HG02798 (cell line): Measurements from ENCODE around the gene SLC35A5.

Source experiments
- ATAC-seq: cut with Tn5 transposase; IDR thresholded peaks from one replicate; pipeline ENCODE4 v1.9.1; 2021; ENCODE audit warnings: mild to moderate bottlenecking; ENCODE audit not compliant: unreplicated experiment, poor library complexity

The SLC35A5 gene

DNA sequence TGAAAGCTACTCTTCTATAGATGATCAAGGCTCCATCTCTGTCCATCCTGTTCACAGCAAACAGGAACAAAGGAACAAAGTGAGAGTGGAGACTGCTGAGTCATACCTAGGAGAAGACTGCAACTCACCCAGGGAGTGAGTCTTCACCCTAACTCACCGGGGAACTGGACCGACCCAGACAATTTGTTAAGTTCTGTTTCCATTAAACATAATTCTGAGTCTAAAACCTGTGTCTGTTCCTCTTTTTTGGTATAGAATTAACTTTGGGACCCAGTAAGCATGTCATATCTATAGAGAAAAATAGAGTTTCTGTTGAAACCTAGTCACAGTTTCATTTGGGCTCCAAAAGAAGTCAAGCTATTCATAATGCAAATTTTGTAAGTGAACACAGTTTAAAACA, 57.5 kb downstream of the SLC35A5 start:
- peak; percentile 66 for ATAC-seq

DNA sequence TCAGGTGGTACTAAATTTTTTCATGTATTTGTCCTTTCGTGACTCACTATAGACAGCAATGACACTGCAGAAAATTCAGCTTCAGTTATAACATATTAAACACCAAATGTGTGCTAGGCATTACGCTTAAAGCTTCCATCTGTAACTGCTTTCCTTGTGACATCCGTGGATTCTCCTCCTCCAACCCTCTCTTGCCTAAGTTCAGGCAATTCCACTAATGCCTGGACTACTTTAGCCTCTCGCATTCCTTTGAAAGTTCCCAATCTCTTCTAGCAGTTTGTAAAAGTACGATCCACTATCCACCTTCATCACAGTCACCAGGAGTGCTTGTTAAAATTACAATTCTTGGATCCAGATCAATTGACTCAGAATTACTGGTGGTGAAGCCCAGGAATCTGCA, 61.4 kb downstream of the SLC35A5 start:
- ATAC-seq: no peak

DNA sequence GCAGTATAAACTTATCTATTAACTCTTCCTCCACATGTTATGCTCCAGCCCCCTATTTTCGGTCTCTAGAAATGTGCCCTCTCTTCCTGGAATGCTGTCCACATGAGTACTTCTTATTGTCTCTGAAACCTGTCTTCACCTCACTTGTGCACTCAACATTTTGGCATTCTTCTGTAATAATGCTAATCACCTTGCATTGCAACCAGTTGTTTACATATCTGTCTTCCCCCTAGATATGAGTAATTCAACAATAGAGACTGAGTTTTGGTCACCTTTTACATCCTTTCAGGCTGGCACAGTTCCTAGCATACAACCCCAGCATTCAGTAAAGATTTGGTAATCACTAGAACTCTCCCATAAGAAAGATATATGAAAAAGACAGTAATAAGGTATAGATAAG, 61.9 kb downstream of the SLC35A5 start:
- no peak for ATAC-seq

DNA sequence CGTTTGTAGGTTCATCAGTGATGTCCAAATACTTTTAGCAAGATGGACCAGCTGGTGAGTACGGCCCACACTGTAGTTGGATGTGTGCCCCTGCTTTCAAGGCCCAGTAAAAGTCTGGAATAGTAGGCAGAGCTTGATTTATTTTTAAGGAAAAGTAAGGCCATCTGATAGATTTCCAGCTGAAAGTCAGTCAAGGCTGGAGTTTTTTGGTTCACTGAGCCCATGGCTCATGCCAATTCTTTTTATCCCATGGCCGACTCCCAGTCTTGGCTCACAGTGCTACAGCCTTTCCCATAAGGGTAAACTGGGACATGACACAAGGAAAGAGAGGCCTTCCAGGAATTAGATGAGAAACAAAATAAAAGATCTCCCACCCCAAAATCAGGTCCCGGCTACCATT, 65.6 kb downstream of the SLC35A5 start:
- no peak for ATAC-seq

DNA sequence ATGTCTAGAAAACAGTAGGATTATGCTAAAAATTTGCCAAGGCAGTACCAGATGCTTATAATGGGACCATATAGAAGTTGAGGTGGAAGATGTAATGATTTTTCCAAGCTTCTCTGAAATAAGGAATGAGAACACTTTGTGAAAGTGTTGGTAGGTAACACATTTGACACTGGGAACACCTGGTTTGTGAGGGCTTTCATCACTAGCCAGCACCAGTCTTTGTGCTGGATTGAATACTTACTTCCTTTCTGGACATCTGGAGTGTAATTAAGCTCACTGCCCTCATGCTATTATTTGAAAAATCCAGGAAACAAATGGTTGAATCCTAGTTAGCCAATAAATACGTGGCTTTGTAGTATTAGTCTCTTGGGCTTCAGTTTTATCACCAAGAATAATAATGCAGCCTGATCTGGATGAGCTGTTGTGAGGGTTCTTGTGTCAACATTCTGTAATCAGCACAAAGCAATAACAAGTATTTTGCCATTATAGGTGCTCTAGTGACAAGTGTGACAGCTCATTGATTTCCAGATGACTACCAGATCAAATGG, 66.1 kb downstream of the SLC35A5 start:
- ATAC-seq: no peak

DNA sequence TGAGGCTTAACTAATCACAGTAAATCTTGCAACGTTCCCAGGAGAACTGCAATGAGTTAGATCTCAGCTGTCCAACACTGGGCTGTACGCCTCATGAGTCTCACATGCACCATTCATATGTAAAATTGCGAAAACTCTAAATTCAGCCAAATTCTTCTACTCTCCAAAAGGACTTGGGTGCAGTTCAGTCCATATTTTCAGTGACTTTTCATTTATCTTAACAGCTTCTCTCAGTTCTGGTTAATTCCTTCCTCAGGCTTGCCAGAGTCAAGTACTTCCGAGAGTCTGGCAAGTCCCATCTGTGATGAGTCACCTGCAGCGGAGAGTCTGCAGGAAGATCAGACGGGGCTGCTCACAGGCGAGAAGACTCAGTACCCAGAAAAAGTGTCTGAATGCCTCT, 67.6 kb downstream of the SLC35A5 start:
- ATAC-seq: peak; percentile 56

DNA sequence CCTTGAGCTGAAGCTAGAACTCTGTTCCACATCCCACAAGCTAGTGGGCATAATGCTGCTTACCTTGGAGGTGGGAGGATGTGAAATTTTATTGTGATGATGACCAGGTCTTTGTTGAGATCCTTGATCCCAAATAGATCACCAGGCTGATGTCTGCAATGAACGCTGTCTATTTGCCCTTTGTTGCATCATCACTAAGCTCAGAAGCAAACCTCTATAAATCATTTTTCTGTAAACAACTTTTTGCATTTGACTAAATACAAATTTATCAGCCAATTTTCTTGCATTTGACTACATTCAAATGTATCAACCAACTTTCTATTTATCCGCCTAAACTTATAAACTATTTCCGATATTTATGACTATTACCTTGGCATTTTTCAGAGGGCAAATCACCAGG, 69.4 kb downstream of the SLC35A5 start:
- no peak for ATAC-seq

DNA sequence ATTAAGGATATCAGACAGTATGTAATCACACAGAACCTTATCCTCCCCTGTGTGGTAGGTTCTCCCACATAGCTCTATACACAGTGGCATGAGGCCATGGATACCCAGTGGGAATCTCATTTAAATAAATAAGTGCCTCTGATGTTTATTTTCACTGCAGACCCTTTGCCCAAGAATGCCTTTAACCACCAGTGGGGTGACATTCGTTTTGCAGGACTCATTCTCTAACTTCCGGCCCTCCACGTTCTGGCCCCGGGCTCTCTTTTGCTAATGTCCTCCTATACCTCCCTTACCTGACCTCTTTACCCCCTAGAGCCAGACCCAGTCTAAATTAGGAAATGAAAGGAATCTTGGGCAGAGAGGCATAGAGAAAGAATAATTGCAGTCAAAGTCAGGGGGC, 70.8 kb downstream of the SLC35A5 start:
- ATAC-seq: no peak

DNA sequence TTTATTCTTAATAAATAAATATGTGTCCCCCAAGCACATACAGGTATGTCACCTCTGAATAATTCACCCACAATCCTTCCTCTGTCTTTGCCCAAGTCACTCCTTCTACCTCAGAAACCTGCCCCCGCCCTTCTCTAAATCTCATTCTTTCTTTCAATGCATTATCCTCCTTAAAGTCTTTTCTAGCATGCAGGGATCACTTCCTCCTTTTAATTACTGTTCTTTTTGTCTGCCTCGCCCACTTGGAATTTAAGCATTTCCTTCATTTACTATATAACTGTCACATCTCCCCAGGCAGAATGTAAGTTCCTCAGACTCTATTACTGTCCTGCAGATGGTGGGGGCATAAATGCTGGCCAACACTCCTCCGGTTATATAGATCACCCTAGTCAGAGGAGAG, 71.3 kb downstream of the SLC35A5 start:
- ATAC-seq: no peak

DNA sequence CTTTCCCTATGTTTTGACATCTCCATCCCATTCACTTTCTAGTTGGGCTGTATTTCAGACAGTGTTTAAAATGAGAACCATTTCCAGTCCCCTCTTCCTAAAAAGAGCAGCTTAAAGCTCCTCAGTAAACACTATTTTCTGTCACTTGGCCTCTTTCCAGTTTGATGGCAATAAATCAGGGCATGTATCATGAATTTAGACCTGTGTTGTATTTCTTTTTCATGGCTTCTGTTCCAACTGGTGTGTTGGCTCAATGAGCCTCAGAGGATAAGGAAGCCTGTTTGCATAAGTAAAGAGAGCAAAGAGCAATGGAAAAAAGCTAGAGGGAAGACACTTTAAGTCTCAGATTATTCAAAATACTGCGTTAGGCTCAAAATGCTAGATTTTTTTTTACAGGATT, 71.9 kb downstream of the SLC35A5 start:
- no peak for ATAC-seq

DNA sequence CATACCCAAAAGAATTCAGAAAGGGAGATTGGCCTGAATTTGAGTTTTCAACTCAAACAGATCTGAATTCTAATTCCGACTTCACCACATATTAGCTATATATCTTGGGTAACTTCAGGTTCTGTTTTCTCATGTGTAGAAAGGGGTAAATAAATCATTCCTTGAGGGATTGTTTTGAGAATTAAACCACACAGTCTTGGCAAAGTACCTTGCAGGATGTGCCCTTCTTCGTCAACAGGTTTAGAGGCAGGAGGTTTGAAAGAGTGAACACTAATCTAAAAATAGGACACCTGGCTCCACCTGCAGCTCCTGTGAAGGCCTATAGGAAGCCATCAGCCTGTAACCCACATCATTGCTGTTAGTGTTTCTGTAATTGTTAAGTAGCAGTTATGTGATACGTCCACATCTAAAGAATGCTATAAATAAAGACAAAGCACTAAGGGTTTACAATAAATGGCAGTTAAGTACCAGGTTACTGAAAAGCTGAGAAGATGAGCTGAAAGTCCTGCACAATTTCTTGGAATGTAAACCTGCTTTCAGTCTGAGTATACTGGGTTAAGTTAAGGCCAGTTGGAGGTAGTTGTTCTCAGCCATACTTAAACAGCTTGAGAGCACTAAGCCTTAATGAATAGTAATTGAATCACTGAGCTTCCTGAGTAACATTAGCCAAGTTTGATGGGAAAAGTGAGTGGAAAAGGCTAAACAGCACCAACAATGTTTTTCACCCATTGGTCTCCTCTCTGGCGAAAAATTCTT, 73.1 kb downstream of the SLC35A5 start:
- no peak for ATAC-seq
